BJ (cell line): ENCODE measurements around the gene TGM6. TPM values are rescaled to one million over a fixed set of nuclear protein-coding genes. Genes with fewer than 3 reads are reported as not detected.

Experiments
- CTCF ChIA-PET: fragments of 350-600 bp; formaldehyde crosslinking; extraction: SDS; loops from one replicate; lab custom pipeline; 2021; ENCODE audit warnings: antibody characterized with exemption, inconsistent platforms; lab: Yijun Ruan, JAX
- POLR2A ChIA-PET: fragments of 300-600 bp; sonication (Branson Sonifier 250); formaldehyde crosslinking; extraction: SDS; loops from one replicate; lab custom pipeline; 2021; ENCODE audit warnings: antibody characterized with exemption; lab: Charles Lee
- DNase-seq: peaks from one replicate; pipeline ENCODE4 v3.0.0-alpha.2; 2011; ENCODE audit warnings: low read depth
- H3K27me3 ChIP-seq: 2 replicates; pipeline ENCODE4 v1.6.0; 2011; ENCODE audit warnings: low read length; ENCODE audit not compliant: control insufficient read depth, insufficient read depth
- H3K36me3 ChIP-seq: 2 replicates; pipeline ENCODE4 v1.5.1; 2011; ENCODE audit warnings: low read length; ENCODE audit not compliant: control insufficient read depth, insufficient read depth
- H3K4me3 ChIP-seq: 2 replicates; pipeline ENCODE4 v1.5.1; 2011; ENCODE audit warnings: low read depth, mild to moderate bottlenecking, control low read depth, low read length
- polyA plus RNA-seq: library from polyadenylated mRNA; depleted of rRNA; stranded (reverse); fragments of >200 nt; gene quantifications from 2 replicates; pipeline ENCODE4 v1.2.3, GENCODE V29; 2011
- TF ChIP-seq, protein P1 (sequence below): IDR thresholded peaks from 2 replicates; pipeline ENCODE4 v1.5.1; 2011; ENCODE audit warnings: low read depth, mild to moderate bottlenecking, control low read depth, inconsistent platforms, low read length, moderate library complexity; ENCODE audit not compliant: insufficient read depth

TGM6 gene
- polyA plus RNA-seq, 1 experiment, result not detected

DNA sequence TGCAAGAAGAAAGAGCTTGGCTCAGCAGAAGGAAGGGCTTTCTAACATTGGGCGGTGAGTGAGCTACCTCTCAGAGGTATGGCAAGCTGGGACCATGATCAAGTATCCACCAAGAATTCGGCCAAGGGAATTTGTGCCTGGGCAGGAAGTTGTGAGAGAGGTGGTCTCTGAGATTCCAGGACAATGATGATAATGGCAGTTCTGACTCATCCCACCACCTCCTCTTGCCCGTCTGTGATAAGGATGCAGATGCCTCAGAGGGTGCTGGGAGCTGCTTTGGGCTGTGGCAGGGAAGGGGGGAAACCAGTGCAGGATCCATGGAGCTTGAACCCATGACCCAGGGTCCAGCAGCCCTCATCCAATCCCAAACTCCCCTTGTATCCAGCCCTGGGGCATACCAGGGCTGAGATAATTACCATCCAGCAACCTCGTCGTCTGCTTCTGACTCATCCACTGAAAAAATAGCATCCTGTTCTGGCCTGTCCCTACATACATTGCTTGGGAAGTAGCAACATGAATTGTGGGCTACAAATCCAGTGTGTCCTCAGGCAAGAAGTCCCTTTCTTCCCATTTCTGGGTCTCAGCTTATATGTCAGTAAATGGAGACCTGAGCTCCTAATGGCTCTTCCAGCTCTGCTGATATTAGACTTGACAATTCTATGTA, 5.9 kb downstream of the TGM6 start:
- TF ChIP-seq, protein P1, sequence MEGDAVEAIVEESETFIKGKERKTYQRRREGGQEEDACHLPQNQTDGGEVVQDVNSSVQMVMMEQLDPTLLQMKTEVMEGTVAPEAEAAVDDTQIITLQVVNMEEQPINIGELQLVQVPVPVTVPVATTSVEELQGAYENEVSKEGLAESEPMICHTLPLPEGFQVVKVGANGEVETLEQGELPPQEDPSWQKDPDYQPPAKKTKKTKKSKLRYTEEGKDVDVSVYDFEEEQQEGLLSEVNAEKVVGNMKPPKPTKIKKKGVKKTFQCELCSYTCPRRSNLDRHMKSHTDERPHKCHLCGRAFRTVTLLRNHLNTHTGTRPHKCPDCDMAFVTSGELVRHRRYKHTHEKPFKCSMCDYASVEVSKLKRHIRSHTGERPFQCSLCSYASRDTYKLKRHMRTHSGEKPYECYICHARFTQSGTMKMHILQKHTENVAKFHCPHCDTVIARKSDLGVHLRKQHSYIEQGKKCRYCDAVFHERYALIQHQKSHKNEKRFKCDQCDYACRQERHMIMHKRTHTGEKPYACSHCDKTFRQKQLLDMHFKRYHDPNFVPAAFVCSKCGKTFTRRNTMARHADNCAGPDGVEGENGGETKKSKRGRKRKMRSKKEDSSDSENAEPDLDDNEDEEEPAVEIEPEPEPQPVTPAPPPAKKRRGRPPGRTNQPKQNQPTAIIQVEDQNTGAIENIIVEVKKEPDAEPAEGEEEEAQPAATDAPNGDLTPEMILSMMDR, result no peak
- DNase-seq, result peak; percentile 4
- ChIA-PET CTCF (interaction anchor here (0.7 to 1.8 kb wide), 8 partner anchors 14 to 181 kb away, joined by 3 to 10 read pairs (median 4); no protein-coding TSS in a partner anchor), POLR2A (interaction anchor here (0.6 kb wide), 1 partner anchor 423 kb away, joined by 8 read pairs; no protein-coding TSS in a partner anchor)
- Histone ChIP-seq H3K36me3 (no peaks in the 10 kb centered on the region), H3K27me3 (no peaks in the 10 kb centered on the region), H3K4me3 (no peak overlapping the region)

DNA sequence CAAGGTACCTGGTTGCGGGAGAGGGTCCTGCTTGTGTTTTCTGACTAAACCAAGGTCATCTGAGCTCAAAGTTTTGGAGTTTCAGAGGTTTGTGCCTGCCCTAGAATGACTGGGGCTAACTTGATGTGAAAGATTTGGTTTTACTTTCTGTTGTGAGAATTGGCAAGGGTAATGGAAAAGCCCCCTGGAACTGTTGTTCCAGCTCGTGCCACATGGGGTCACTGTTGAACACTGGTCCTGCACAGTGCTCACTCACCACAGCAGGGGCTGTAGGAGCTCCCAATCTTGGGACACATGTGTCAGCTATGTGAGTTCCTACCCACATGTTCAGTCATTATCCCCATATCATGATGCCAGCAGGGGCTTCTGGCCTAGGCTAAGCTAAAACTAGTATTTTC, 6.5 kb downstream of the TGM6 start:
- H3K4me3 ChIP-seq, result no peak overlapping the region

DNA sequence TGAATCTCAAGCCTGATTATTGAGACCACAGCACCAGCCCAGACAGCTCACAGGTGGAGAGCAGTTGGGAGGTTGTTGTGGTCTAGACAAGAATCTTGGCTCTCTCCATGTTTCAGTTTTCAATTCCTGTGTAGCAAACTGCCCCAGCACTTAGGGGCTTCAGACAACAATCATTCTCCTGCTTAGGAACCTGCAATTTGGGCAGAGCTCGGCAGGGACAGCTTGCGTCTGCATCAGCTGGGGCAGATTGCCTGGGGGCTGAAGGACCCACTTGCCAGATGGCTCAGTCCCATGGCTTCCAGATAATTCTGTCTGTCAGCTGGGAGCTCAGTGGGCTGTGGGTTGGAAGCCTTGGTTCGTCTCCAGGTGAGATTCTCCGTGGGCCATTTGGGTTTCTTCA, 6.9 kb downstream of the TGM6 start:
- Histone ChIP-seq H3K4me3 (no peak overlapping the region), H3K27me3 (no peaks in the 10 kb centered on the region), H3K36me3 (no peaks in the 10 kb centered on the region)
- POLR2A ChIA-PET, result no interaction called here
- TF ChIP-seq, protein P1, result no peak
- CTCF ChIA-PET, result interaction anchor here (1.3 to 2.2 kb wide), 7 partner anchors 11 to 180 kb away, joined by 3 to 10 read pairs (median 5); no protein-coding TSS in a partner anchor
- DNase-seq, result no peak

More for the DNA sequence above, 6.5 kb downstream of the TGM6 start:
- TF ChIP-seq, protein P1, result peak; percentile 36; the same call in 1 of the 2 replicates
- H3K36me3 ChIP-seq, result no peaks in the 10 kb centered on the region
- no peak for DNase-seq
- no peaks in the 10 kb centered on the region for H3K27me3 ChIP-seq
- CTCF ChIA-PET, result interaction anchor here (0.9 to 2.2 kb wide), 8 partner anchors 12 to 180 kb away, joined by 3 to 10 read pairs (median 5); no protein-coding TSS in a partner anchor
- POLR2A ChIA-PET, result interaction anchor here (0.6 kb wide), 1 partner anchor 422 kb away, joined by 8 read pairs; no protein-coding TSS in a partner anchor

DNA sequence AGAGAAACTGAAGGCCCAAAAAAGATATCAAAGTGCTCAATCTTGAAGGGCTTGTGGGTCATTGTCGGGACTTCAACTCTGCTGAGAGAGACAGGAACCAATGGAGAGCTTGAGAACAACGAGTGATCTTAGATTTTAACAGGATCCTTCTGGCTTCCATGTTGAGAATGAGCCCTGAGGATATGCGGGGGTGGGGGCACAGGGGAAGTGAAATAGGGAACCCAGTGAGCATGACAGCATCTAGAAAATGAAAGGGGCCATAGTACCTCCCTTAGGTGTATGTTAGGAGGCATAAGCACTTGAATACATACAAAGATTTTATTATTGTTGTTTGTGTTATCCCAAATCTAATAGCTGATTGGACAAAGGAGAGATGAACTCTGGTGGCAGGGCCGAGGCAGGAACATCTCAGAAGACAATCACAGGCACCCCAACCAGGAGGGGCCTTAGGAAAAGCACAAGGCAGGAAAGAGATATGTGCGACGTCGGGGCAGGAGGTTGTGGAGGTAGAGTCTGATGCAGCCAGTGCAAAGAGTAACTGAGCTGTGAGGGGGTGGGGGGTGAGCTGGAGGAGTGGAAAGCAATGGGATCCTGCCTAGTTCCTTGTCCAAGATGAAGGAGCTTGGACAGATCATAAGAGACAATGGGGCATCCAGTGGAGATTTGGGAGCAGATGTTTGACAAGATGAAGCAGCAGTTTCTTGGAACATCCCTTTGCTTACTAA, 10.4 kb downstream of the TGM6 start:
- H3K36me3 ChIP-seq, result no peaks in the 10 kb centered on the region
- DNase-seq, result no peak
- ChIA-PET CTCF (interaction anchor here (1.4 kb wide), 1 partner anchor 12 kb away, joined by 4 read pairs; no protein-coding TSS in a partner anchor), POLR2A (no interaction called here)
- TF ChIP-seq, protein P1, result no peak
- H3K4me3 ChIP-seq, result no peak overlapping the region
- no peaks in the 10 kb centered on the region for H3K27me3 ChIP-seq

DNA sequence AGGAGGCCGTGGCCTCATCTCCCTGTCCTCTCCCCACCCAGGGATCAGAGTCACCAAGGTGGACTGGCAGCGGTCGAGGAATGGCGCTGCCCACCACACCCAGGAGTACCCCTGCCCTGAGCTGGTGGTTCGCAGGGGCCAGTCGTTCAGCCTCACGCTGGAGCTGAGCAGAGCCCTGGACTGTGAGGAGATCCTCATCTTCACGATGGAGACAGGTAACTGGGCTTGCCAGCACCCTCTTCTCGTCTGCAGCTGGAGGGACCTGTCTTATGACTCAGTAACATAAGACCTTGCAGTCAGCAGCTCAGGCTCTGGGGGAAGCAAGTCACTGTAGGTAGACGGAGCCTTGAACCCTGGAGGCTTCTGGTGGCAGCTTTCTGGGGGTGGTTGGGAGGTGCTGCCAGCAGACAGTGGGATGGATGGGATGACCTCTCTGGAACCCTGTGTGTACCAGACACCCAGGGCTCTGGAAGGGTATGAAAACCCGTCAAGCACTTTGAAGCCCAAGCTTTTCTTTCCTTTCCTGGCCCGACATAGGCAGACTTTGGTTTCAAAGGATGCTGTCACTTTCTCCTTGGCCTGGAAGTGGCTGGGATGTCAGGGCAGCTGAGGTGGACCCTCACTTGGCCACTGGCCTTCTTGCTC, 13.8 kb downstream of the TGM6 start:
- H3K36me3 ChIP-seq, result no peaks in the 10 kb centered on the region
- DNase-seq, result no peak
- no peaks in the 10 kb centered on the region for H3K27me3 ChIP-seq
- no peak overlapping the region for H3K4me3 ChIP-seq
- TF ChIP-seq, protein P1, result no peak
- ChIA-PET CTCF (interaction anchor here (0.8 to 1.9 kb wide), 3 partner anchors 9 to 187 kb away, joined by 3 to 6 read pairs (median 5); no protein-coding TSS in a partner anchor), POLR2A (no interaction called here)
